HepG2 (cell line): ENCODE results near the gene TMEM200B.

Experiments used
- ASH2L ChIP-seq: fragments of 300-600, 200-600 bp; sonication (generic); IDR thresholded peaks from 2 replicates; pipeline ENCODE4 v1.7.0; 2017; ENCODE audit warnings: low read depth, mild to moderate bottlenecking, moderate library complexity, mixed read lengths, low read length; ENCODE audit not compliant: insufficient read length
- CCAR2 ChIP-seq: fragments of 200-400 bp; formaldehyde crosslinking; optimal IDR thresholded peaks from 2 replicates; pipeline ENCODE3; 2018; ENCODE audit warnings: low read depth, mild to moderate bottlenecking, low read length, moderate library complexity
- FLYWCH1 ChIP-seq: sonication (generic); formaldehyde crosslinking; IDR thresholded peaks from 2 replicates; pipeline ENCODE4 v1.8.1; 2023; ENCODE audit warnings: mild to moderate bottlenecking, missing genetic modification reagents
- MXD4 ChIP-seq: IDR thresholded peaks from 2 replicates; pipeline ENCODE4 v1.6.1; 2016; ENCODE audit warnings: mild to moderate bottlenecking, missing biosample characterization, missing genetic modification reagents
- SMC3 ChIP-seq: IDR thresholded peaks from 2 replicates; pipeline ENCODE4 v1.6.1; 2011; ENCODE audit warnings: low read length, improper control_type of control experiment
- YY1 ChIP-seq: IDR thresholded peaks from 2 replicates; pipeline ENCODE4 v1.6.1; 2011; ENCODE audit warnings: low read length, low read depth, moderate library complexity, mild to moderate bottlenecking; ENCODE audit not compliant: insufficient read depth, insufficient replicate concordance
- ZNF326 ChIP-seq: sonication (generic); formaldehyde crosslinking; IDR thresholded peaks from 2 replicates; pipeline ENCODE4 v1.4.0; 2020; ENCODE audit warnings: missing genetic modification reagents, borderline replicate concordance
- ZNF510 ChIP-seq: sonication (generic); formaldehyde crosslinking; IDR thresholded peaks from 2 replicates; pipeline ENCODE4 v1.4.0; 2020; ENCODE audit warnings: low read depth, mild to moderate bottlenecking, missing genetic modification reagents
- TF ChIP-seq, protein P1 (sequence below): sonication (generic); formaldehyde crosslinking; IDR thresholded peaks from 2 replicates; pipeline ENCODE4 v1.5.0; 2020; ENCODE audit warnings: mild to moderate bottlenecking, missing genetic modification reagents, moderate library complexity

DNA sequence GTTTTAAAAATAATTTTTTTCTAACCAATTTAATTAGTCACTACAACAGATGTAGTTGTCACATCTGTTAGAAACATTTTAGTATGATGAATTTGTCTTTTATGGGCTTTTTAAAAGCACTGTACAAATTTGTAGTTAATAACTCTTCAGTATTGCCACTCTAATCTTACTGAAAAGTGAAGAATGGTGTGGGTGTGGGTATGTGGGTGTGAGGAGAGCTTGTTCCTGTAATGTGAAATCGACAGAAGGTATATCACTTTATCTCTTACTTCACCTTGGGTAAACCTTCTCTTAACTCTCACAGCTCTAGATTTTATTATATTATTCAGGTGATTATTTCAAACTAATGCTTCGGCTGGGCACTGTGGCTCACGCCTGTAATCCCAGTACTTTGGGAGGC is 42.5 kb downstream of the TMEM200B start:
- TF ChIP-seq ZNF510 (CRISPR knock-in tag) (no peak), MXD4 (CRISPR knock-in tag) (no peak), CCAR2 (no peak), ZNF326 (CRISPR knock-in tag) (no peak), FLYWCH1 (CRISPR knock-in tag) (no peak), ASH2L (no peak), SMC3 (no peak), YY1 (no peak)
- TF ChIP-seq, protein P1, sequence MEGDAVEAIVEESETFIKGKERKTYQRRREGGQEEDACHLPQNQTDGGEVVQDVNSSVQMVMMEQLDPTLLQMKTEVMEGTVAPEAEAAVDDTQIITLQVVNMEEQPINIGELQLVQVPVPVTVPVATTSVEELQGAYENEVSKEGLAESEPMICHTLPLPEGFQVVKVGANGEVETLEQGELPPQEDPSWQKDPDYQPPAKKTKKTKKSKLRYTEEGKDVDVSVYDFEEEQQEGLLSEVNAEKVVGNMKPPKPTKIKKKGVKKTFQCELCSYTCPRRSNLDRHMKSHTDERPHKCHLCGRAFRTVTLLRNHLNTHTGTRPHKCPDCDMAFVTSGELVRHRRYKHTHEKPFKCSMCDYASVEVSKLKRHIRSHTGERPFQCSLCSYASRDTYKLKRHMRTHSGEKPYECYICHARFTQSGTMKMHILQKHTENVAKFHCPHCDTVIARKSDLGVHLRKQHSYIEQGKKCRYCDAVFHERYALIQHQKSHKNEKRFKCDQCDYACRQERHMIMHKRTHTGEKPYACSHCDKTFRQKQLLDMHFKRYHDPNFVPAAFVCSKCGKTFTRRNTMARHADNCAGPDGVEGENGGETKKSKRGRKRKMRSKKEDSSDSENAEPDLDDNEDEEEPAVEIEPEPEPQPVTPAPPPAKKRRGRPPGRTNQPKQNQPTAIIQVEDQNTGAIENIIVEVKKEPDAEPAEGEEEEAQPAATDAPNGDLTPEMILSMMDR (CRISPR knock-in tag) = no peak
